ENCODE data around the gene REC8. TPM values are rescaled to one million over a fixed set of nuclear protein-coding genes. Genes with fewer than 3 reads are reported as not detected.

Gene REC8
- total and polyA plus RNA-seq, 2 of the 4 experiments (the other 2 are of a cell fraction), result 0.36 to 3.5 TPM

- no peak overlapping the region for H2BK5ac ChIP-seq (ENCODE audit: low read depth, low read length, poor library complexity, severe bottlenecking)
- no peak overlapping the region for H4K5ac ChIP-seq (ENCODE audit: low read depth, low read length)
- H3K9ac ChIP-seq (ENCODE audit: low read depth, low read length), result no peak overlapping the region
- H3K79me1 ChIP-seq (ENCODE audit: low read depth in 1 of 2, low read length in 2 of 2), result peaks cover 21 to 70% of the 10 kb centered on the region in 2 experiments
- no peak overlapping the region for H3K4me3 ChIP-seq (ENCODE audit: insufficient read depth, low read depth, low read length)
- H3K27ac ChIP-seq (ENCODE audit: insufficient read depth, low read length), result no peak overlapping the region
- H2AK9ac ChIP-seq (replicated peaks; ENCODE audit: low read depth, low read length, poor library complexity), result no peak overlapping the region
- H3K23ac ChIP-seq (ENCODE audit: low read depth, low read length), result no peak overlapping the region
- H3K4me1 ChIP-seq (ENCODE audit: control insufficient read depth, insufficient read depth, low read length), result peaks cover 2% of the 10 kb centered on the region
- DNase-seq, result no peak
- no peak overlapping the region for H3K18ac ChIP-seq (ENCODE audit: low read depth, low read length)
- H2AFZ ChIP-seq (replicated peaks; ENCODE audit: low read length, poor library complexity), result no peak overlapping the region
- intact Hi-C loops (cut with micrococcal nuclease), result loop anchor here (10.0 kb wide), 1 partner anchor 223 kb away; no protein-coding TSS in a partner anchor
- H4K8ac ChIP-seq (ENCODE audit: low read depth in 2 of 2, low read length in 2 of 2), result no peak overlapping the region
- no peak overlapping the region for H4K91ac ChIP-seq (ENCODE audit: insufficient read depth, low read depth, low read length)
- no peak overlapping the region for H3K14ac ChIP-seq (replicated peaks; ENCODE audit: low read depth, low read length)
- dilution Hi-C loops (cut with HindIII; ENCODE audit: low sequenced_read_pairs, unreplicated experiment), result no loop called here
- H2BK20ac ChIP-seq (ENCODE audit: low read depth, low read length), result no peak overlapping the region
- H3K27me3 ChIP-seq (ENCODE audit: control insufficient read depth, insufficient read depth, low read length), result no peaks in the 10 kb centered on the region
- H3K9me3 ChIP-seq (ENCODE audit: control insufficient read depth, insufficient read depth, low read length), result no peaks in the 10 kb centered on the region
- BruUV-seq (replicated peaks), result no TSS peak
- in situ Hi-C loops (cut with MboI; ENCODE audit: low sequenced_read_pairs), result no loop called here
- no peak overlapping the region for H2BK15ac ChIP-seq (ENCODE audit: low read depth, low read length)
- 98% methylated on average over 6 of the region's 6 CpGs; no CpG with 5 or more reads in 1 of the 2 experiments for WGBS, 2 experiments (ENCODE audit: extremely low coverage in 2 of 2, insufficient read length in 1 of 2)
- H4K20me1 ChIP-seq (ENCODE audit: insufficient read depth, low read length), result no peaks in the 10 kb centered on the region
- H3K56ac ChIP-seq (ENCODE audit: extremely low read depth, insufficient read depth, low read length), result no peak overlapping the region
- ChIA-PET CTCF (no interaction called here), POLR2A (ENCODE audit: unreplicated experiment) (no interaction called here)
- H3K36me3 ChIP-seq (ENCODE audit: control insufficient read depth, insufficient read depth, low read length), result peaks cover 36% of the 10 kb centered on the region
- H2AK5ac ChIP-seq (ENCODE audit: low read depth, low read length), result no peak overlapping the region
- ATAC-seq (ENCODE audit: low read depth), result no peak
- H3K9me1 ChIP-seq (ENCODE audit: insufficient read depth, low read length), result peaks cover 15% of the 10 kb centered on the region; the same call in 1 of the 2 replicates
- H3K4ac ChIP-seq (ENCODE audit: low read depth, low read length), result no peak overlapping the region
- TF ChIP-seq RAD21 (IDR thresholded peaks at IDR 0.05; ENCODE audit: low read length) (no peak), FOS (IDR thresholded peaks at IDR 0.05; ENCODE audit: low read depth, low read length) (no peak), SMC3 (IDR thresholded peaks at IDR 0.05; ENCODE audit: low read depth, low read length) (no peak), NFE2L2 (IDR thresholded peaks at IDR 0.05; ENCODE audit: low read depth, low read length) (no peak), MAZ (IDR thresholded peaks at IDR 0.05; ENCODE audit: borderline replicate concordance, low read depth, low read length) (no peak), RCOR1 (IDR thresholded peaks at IDR 0.05; ENCODE audit: insufficient replicate concordance, low read length) (no peak), CHD1 (IDR thresholded peaks at IDR 0.05; ENCODE audit: low read depth, low read length) (no peak), POLR2A (IDR thresholded peaks at IDR 0.05; ENCODE audit: low read depth, low read length) (no peak), MAFK (IDR thresholded peaks at IDR 0.05; ENCODE audit: low read depth, low read length) (no peak), CEBPB (IDR thresholded peaks at IDR 0.05; ENCODE audit: low read depth, low read length) (no peak), CTCF (conservative IDR thresholded peaks at IDR 0.05; ENCODE audit: low read depth, low read length) (no peak), BHLHE40 (IDR thresholded peaks at IDR 0.05; ENCODE audit: low read depth, low read length) (no peak), RFX5 (IDR thresholded peaks at IDR 0.05; ENCODE audit: low read depth, low read length) (no peak), USF2 (IDR thresholded peaks at IDR 0.05; ENCODE audit: low read depth, low read length) (no peak), MXI1 (IDR thresholded peaks at IDR 0.05; ENCODE audit: borderline replicate concordance, low read depth, low read length) (no peak)
- TF ChIP-seq, protein P1, sequence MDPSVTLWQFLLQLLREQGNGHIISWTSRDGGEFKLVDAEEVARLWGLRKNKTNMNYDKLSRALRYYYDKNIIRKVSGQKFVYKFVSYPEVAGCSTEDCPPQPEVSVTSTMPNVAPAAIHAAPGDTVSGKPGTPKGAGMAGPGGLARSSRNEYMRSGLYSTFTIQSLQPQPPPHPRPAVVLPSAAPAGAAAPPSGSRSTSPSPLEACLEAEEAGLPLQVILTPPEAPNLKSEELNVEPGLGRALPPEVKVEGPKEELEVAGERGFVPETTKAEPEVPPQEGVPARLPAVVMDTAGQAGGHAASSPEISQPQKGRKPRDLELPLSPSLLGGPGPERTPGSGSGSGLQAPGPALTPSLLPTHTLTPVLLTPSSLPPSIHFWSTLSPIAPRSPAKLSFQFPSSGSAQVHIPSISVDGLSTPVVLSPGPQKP (IDR thresholded peaks at IDR 0.05; ENCODE audit: borderline replicate concordance, low read depth, low read length), result no peak
- H2BK120ac ChIP-seq (ENCODE audit: low read depth, low read length), result no peak overlapping the region
- H3K4me2 ChIP-seq (ENCODE audit: low read depth, low read length), result no peak overlapping the region
Measured at GRCh38 chr14:24211311-24211710, 39.4 kb downstream of the REC8 start.
